Measurements from ENCODE around the gene PHF23.
A peak's percentile ranks its signal among the peaks of the same experiment; 100 is the strongest.

Gene PHF23

GRCh38 chr17:7224661-7225111, 14.6 kb downstream of the PHF23 start:
- Mint-ChIP-seq H3K4me1 (peaks cover 20% of the 10 kb centered on the region), H3K27ac (no peak overlapping the region), H3K36me3 (ENCODE audit: low read depth) (peaks cover 41% of the 10 kb centered on the region), H3K4me3 (no peak overlapping the region), H3K9me3 (no peaks in the 10 kb centered on the region), H3K27me3 (ENCODE audit: low read depth) (no peaks in the 10 kb centered on the region)
- no peak for TF ChIP-seq CTCF (IDR thresholded peaks at IDR 0.05; ENCODE audit: unreplicated experiment in 3 of 3)

GRCh38 chr17:7224110-7224509, 15.1 kb downstream of the PHF23 start:
- no peaks in the 10 kb centered on the region for H3K27me3 Mint-ChIP-seq (ENCODE audit: low read depth)
- TF ChIP-seq CTCF (IDR thresholded peaks at IDR 0.05; ENCODE audit: unreplicated experiment in 3 of 3) = no peak
- peaks cover 26% of the 10 kb centered on the region for H3K4me1 Mint-ChIP-seq
- H3K27ac Mint-ChIP-seq = no peak overlapping the region
- no peak overlapping the region for H3K4me3 Mint-ChIP-seq
- peaks cover 36% of the 10 kb centered on the region for H3K36me3 Mint-ChIP-seq (ENCODE audit: low read depth)
- no peaks in the 10 kb centered on the region for H3K9me3 Mint-ChIP-seq

- Mint-ChIP-seq H3K9me3 (no peaks in the 10 kb centered on the region), H3K36me3 (ENCODE audit: low read depth) (peaks cover 29% of the 10 kb centered on the region), H3K27ac (no peak overlapping the region), H3K4me3 (peak overlapping the region in 1 of 3 experiments; percentile 34), H3K4me1 (peaks cover 33% of the 10 kb centered on the region), H3K27me3 (ENCODE audit: low read depth) (peaks cover 4% of the 10 kb centered on the region)
- TF ChIP-seq CTCF (IDR thresholded peaks at IDR 0.05; ENCODE audit: unreplicated experiment in 3 of 3) = no peak
Observed at GRCh38 chr17:7223375-7223774, 15.9 kb downstream of the PHF23 start.

- H3K36me3 Mint-ChIP-seq (ENCODE audit: low read depth) = peaks cover 25% of the 10 kb centered on the region
- H3K27ac Mint-ChIP-seq = no peak overlapping the region
- H3K4me3 Mint-ChIP-seq = peak overlapping the region; percentile 19 to 63 (median 51)
- H3K4me1 Mint-ChIP-seq = peaks cover 37% of the 10 kb centered on the region
- H3K27me3 Mint-ChIP-seq (ENCODE audit: low read depth) = peaks cover 4% of the 10 kb centered on the region
- no peaks in the 10 kb centered on the region for H3K9me3 Mint-ChIP-seq
- no peak for TF ChIP-seq CTCF (IDR thresholded peaks at IDR 0.05; ENCODE audit: unreplicated experiment in 3 of 3)
Observed at GRCh38 chr17:7222972-7223292, 16.3 kb downstream of the PHF23 start.

- H3K36me3 Mint-ChIP-seq (ENCODE audit: low read depth) = peaks cover 22% of the 10 kb centered on the region
- peaks cover 43% of the 10 kb centered on the region for H3K4me1 Mint-ChIP-seq
- H3K4me3 Mint-ChIP-seq = peak overlapping the region; percentile 89 to 97 (median 93)
- H3K27ac Mint-ChIP-seq = peak overlapping the region in 2 of 3 experiments; percentile 18 to 96
- peaks cover 4% of the 10 kb centered on the region for H3K27me3 Mint-ChIP-seq (ENCODE audit: low read depth)
- H3K9me3 Mint-ChIP-seq = no peaks in the 10 kb centered on the region
- TF ChIP-seq CTCF (IDR thresholded peaks at IDR 0.05; ENCODE audit: unreplicated experiment in 3 of 3) = no peak
Observed at GRCh38 chr17:7222093-7222971, 16.9 kb downstream of the PHF23 start.

Data from nephron (organoid).